PFSK-1 (cell line): Measurements from ENCODE around the gene NAP1L4.

Experiments
- SIN3A ChIP-seq: IDR thresholded peaks from 2 replicates; pipeline ENCODE4 v1.6.1; 2012; ENCODE audit warnings: mild to moderate bottlenecking, low read length, moderate library complexity, borderline replicate concordance; ENCODE audit not compliant: insufficient read depth
- TF ChIP-seq, protein P1 (sequence below), 2 experiments: IDR thresholded peaks; 2 replicates each; pipeline versions ENCODE4 v1.6.1 to v1.8.0; 2011 to 2012; ENCODE audit warnings: low read depth in 2 of 2, low read length in 2 of 2, control low read depth in 1 of 2, inconsistent platforms in 1 of 2, mild to moderate bottlenecking in 1 of 2, moderate library complexity in 1 of 2; ENCODE audit not compliant: insufficient read depth in 1 of 2

- TF ChIP-seq, protein P1, sequence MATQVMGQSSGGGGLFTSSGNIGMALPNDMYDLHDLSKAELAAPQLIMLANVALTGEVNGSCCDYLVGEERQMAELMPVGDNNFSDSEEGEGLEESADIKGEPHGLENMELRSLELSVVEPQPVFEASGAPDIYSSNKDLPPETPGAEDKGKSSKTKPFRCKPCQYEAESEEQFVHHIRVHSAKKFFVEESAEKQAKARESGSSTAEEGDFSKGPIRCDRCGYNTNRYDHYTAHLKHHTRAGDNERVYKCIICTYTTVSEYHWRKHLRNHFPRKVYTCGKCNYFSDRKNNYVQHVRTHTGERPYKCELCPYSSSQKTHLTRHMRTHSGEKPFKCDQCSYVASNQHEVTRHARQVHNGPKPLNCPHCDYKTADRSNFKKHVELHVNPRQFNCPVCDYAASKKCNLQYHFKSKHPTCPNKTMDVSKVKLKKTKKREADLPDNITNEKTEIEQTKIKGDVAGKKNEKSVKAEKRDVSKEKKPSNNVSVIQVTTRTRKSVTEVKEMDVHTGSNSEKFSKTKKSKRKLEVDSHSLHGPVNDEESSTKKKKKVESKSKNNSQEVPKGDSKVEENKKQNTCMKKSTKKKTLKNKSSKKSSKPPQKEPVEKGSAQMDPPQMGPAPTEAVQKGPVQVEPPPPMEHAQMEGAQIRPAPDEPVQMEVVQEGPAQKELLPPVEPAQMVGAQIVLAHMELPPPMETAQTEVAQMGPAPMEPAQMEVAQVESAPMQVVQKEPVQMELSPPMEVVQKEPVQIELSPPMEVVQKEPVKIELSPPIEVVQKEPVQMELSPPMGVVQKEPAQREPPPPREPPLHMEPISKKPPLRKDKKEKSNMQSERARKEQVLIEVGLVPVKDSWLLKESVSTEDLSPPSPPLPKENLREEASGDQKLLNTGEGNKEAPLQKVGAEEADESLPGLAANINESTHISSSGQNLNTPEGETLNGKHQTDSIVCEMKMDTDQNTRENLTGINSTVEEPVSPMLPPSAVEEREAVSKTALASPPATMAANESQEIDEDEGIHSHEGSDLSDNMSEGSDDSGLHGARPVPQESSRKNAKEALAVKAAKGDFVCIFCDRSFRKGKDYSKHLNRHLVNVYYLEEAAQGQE (IDR thresholded peaks at IDR 0.05; ENCODE audit: insufficient read depth in 1 of 2, low read depth in 2 of 2, low read length in 2 of 2) = no peak
- TF ChIP-seq SIN3A = no peak
These were observed 44.4 kb downstream of the NAP1L4 start for GRCh38 chr11:2947744-2948143.
